Measurements from ENCODE around the gene DNAJC28. TPM values are rescaled to one million over a fixed set of nuclear protein-coding genes. Genes with fewer than 3 reads are reported as not detected.

The DNAJC28 gene
- total and polyA plus RNA-seq, 8 donors: 0.73 to 2.0 (median 1.2) TPM

DNA sequence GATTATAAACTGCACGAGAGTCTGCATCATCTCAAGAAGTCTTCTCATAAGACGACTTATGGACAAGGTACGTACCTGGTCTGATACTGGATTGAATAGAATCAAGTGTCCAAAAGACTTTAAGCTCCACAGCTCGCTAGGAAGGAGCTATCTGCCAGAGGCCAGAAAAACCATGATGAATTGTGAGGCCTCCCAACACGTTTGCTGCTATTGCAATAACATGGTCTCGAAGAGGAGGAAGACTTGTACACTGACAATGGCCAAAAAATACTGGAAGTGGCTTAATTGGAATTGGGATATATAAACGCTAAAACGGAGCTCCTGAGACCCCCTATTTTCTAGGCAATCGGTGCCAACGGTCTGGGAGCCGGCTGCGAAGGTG, 534 bp downstream of the DNAJC28 start:
- ATAC-seq: peak; percentile 14 to 46 (median 36)
- Histone ChIP-seq H3K36me3 (no peaks in the 10 kb centered on the region), H3K27me3 (no peaks in the 10 kb centered on the region), H3K9me3 (no peaks in the 10 kb centered on the region), H3K4me3 (peak overlapping the region; percentile 52 to 78 (median 68)), H3K27ac (peak overlapping the region in 2 of 4 donors; percentile 36 to 83), H3K4me1 (no peaks in the 10 kb centered on the region)
- intact Hi-C loops (cut with DNase I): no loop called here
- TF ChIP-seq, protein P1, sequence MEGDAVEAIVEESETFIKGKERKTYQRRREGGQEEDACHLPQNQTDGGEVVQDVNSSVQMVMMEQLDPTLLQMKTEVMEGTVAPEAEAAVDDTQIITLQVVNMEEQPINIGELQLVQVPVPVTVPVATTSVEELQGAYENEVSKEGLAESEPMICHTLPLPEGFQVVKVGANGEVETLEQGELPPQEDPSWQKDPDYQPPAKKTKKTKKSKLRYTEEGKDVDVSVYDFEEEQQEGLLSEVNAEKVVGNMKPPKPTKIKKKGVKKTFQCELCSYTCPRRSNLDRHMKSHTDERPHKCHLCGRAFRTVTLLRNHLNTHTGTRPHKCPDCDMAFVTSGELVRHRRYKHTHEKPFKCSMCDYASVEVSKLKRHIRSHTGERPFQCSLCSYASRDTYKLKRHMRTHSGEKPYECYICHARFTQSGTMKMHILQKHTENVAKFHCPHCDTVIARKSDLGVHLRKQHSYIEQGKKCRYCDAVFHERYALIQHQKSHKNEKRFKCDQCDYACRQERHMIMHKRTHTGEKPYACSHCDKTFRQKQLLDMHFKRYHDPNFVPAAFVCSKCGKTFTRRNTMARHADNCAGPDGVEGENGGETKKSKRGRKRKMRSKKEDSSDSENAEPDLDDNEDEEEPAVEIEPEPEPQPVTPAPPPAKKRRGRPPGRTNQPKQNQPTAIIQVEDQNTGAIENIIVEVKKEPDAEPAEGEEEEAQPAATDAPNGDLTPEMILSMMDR (IDR thresholded peaks at IDR 0.05): no peak
- no peak for DNase-seq
- WGBS, 2 donors: 5 to 7% methylated on average over 12 of the region's 12 CpGs
- no peak for FAIRE-seq

DNA sequence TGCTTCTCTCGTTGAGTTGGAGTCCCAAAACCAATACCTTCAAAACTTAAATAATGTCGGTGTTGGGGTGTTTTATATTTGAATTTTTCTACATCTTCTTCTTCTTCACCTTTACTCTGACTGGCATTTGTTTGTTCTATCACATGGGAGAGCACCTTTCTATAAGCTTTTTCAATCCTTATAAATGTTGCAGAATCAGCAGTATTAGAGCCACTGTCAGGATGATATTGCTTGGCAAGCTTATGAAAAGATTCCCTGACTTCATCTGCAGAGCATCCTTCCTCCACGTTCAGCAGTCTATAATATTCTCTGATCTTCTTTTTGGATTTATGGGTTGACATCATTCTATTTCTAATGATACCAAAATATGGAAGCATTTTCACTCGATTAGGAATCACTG, 2.6 kb downstream of the DNAJC28 start:
- Histone ChIP-seq H3K4me3 (no peak overlapping the region), H3K9me3 (no peaks in the 10 kb centered on the region), H3K27me3 (no peaks in the 10 kb centered on the region), H3K36me3 (no peaks in the 10 kb centered on the region), H3K27ac (no peak overlapping the region), H3K4me1 (no peaks in the 10 kb centered on the region)
- TF ChIP-seq, protein P1 (IDR thresholded peaks at IDR 0.05): no peak
- no peak for FAIRE-seq
- no peak for DNase-seq
- intact Hi-C loops (cut with DNase I): no loop called here
- no peak for ATAC-seq
- WGBS, 2 donors: 81 to 91% methylated on average over 4 of the region's 4 CpGs

DNA sequence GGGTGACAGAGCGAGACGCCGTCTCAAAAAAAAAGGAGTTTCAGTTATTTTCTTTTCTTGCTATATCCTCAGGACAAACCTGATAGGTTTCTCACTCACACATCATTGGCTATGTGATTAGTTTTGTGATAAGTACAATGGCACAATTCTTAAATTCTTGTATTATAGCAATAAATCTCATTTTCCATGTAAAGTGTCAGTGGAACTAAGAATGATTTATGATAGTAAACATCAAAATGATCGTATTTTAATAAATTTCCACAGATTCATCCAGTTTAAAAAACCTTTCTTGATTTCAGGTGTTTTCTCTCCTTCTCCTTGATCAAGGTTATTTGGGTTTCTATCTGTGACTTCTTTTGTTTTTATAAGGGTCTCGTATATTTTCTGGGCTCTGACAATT, 3.5 kb downstream of the DNAJC28 start:
- DNase-seq: no peak
- intact Hi-C loops (cut with DNase I): no loop called here

DNA sequence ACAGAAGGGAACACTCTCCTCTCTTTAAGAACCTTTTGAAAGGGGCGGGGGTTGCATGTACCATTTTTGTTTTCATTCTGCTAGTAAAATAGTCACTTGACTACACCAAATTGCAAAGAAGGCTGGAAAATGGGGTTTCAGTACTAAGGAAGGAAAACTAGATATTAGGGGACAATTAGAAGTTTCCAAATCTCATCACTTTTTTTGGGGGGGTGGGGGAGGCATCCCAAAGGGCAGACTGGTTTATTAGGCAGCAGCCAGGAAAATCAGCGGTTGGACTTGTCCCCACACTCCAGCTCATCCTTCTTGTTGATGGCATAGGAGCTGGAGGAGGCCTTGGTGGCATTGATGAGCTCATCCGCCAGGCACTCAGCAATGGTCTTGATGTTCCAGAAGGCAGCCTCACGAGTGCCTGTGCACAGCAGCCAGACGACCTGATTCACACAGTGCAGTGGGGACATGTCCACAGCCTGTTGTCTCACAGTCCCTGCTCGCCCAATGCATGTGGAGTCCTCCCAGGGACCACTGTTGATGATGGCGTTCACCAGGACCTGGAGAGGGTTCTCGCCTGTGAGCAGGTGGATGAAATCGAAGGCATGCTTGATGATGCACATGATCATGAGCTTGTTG, 10.1 kb downstream of the DNAJC28 start:
- H3K36me3 ChIP-seq: no peaks in the 10 kb centered on the region
- H3K4me1 ChIP-seq: peaks cover 0 to 6% (median 4%) of the 10 kb centered on the region in 3 donors
- no peaks in the 10 kb centered on the region for H3K27me3 ChIP-seq
- TF ChIP-seq, protein P1 (IDR thresholded peaks at IDR 0.05): no peak
- WGBS, 2 donors: 86 to 92% methylated on average over 9 of the region's 9 CpGs
- H3K9me3 ChIP-seq: no peaks in the 10 kb centered on the region
- no peak overlapping the region for H3K27ac ChIP-seq
- intact Hi-C loops (cut with DNase I): no loop called here
- no peak for DNase-seq
- ATAC-seq: no peak
- peak overlapping the region in 1 of 4 donors; percentile 90 for H3K4me3 ChIP-seq
- FAIRE-seq: no peak

More for the DNA sequence above, 3.5 kb downstream of the DNAJC28 start:
- H3K9me3 ChIP-seq: no peaks in the 10 kb centered on the region
- WGBS, 2 donors: 91 to 93% methylated on average over 5 of the region's 5 CpGs
- TF ChIP-seq, protein P1 (IDR thresholded peaks at IDR 0.05): no peak
- FAIRE-seq: no peak
- no peaks in the 10 kb centered on the region for H3K36me3 ChIP-seq
- ATAC-seq: no peak
- no peak overlapping the region for H3K27ac ChIP-seq
- no peaks in the 10 kb centered on the region for H3K4me1 ChIP-seq
- H3K4me3 ChIP-seq: no peak overlapping the region
- no peaks in the 10 kb centered on the region for H3K27me3 ChIP-seq

DNA sequence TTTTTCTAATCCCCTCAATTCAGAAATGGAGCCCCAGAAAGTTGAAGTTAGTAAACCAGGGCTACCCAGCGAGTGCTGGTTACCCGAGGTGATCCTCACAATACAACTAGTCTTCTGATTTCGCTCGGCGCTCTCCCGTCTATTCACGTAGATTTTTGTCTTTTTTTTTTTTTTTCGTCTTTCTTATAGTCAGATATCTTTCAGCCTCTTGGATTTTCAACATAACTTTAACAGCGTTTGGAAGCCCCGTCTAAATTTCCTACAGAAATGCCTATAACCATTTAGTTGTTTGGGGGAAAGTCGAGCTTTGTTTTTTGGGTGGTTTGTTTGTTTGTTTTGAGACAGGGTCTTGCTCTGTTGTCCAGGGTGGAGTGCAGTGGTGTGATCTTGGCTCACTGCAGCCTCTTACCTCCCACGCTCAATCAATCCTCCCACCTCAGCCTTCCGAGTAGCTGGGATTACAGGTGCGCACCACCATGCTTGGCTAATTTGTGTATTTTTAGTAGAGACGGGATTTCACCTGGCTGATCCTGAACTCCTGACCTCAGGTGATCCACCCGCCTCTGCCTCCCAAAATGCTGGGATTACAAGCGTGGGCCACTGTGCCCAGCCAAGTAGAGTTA, 10.9 kb downstream of the DNAJC28 start:
- H3K4me1 ChIP-seq: peaks cover 0 to 6% (median 4%) of the 10 kb centered on the region in 3 donors
- no peaks in the 10 kb centered on the region for H3K36me3 ChIP-seq
- H3K27ac ChIP-seq: peak overlapping the region; percentile 87 to 95 (median 91)
- H3K27me3 ChIP-seq: no peaks in the 10 kb centered on the region
- intact Hi-C loops (cut with DNase I): no loop called here
- TF ChIP-seq, protein P1 (IDR thresholded peaks at IDR 0.05): no peak
- H3K9me3 ChIP-seq: no peaks in the 10 kb centered on the region
- no peak for ATAC-seq
- WGBS, 2 donors: 17 to 19% methylated on average over 17 of the region's 17 CpGs
- peak overlapping the region; percentile 29 to 98 (median 79) for H3K4me3 ChIP-seq
- FAIRE-seq: no peak
- no peak for DNase-seq

All from pancreas (tissue), 10 donors.